Endothelial cell of umbilical vein (primary cell): ENCODE data around the gene CCDC167.

Experiments
- EZH2 ChIP-seq: IDR thresholded peaks from 2 replicates; pipeline ENCODE4 v1.6.1; 2012; ENCODE audit warnings: borderline replicate concordance, low read depth, mild to moderate bottlenecking, moderate library complexity, low read length, inconsistent platforms; ENCODE audit not compliant: severe bottlenecking
- FOS ChIP-seq: IDR thresholded peaks from 2 replicates; pipeline ENCODE4 v1.6.1; 2011; ENCODE audit warnings: mild to moderate bottlenecking, low read length, moderate library complexity, borderline replicate concordance; ENCODE audit not compliant: insufficient read depth
- JUN ChIP-seq: IDR thresholded peaks from 2 replicates; pipeline ENCODE4 v1.6.1; 2011; ENCODE audit warnings: borderline replicate concordance, low read depth; ENCODE audit not compliant: insufficient read length, insufficient read depth
- POLR2A ChIP-seq: IDR thresholded peaks from 2 replicates; pipeline ENCODE4 v1.6.1; 2012; ENCODE audit warnings: low read depth, mild to moderate bottlenecking, control low read depth, low read length
- POLR2AphosphoS5 ChIP-seq: IDR thresholded peaks from 2 replicates; pipeline ENCODE4 v1.6.1; 2012; ENCODE audit warnings: low read depth, mild to moderate bottlenecking, control low read depth, low read length, moderate library complexity; ENCODE audit not compliant: insufficient read depth
- TF ChIP-seq, protein P1 (sequence below), 2 donors: IDR thresholded peaks; 1 replicate in 1 of 2; 2 replicates in 1 of 2; pipeline ENCODE4 v1.5.1; 2011; ENCODE audit warnings: low read length in 2 of 2, mild to moderate bottlenecking in 2 of 2, moderate library complexity in 2 of 2, control low read depth in 1 of 2, inconsistent platforms in 1 of 2, low read depth in 1 of 2; ENCODE audit not compliant: insufficient read depth in 1 of 2; ENCODE audit errors: extremely low read depth in 1 of 2
- TF ChIP-seq, protein P2 (sequence below): IDR thresholded peaks from 2 replicates; pipeline ENCODE4 v1.6.1; 2011; ENCODE audit not compliant: insufficient read depth, insufficient read length

DNA sequence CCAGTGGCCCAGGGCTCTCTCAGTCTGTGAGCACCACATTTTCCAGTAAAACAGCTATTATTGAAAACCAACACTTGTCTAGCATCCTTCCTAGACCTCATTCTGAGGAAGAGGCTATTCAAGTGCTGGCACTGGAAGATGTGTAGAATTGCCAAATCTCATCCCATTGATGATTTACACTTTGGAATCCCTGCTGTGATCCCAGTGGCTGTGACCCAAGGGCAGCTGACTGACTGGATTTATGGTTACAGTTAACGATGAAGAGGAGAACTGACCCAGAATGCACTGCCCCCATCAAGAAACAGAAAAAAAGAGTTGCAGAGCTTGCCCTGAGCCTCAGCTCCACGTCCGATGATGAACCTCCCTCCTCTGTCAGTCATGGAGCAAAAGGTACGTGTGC, 64.3 kb downstream of the CCDC167 start:
- TF ChIP-seq POLR2AphosphoS5: no peak
- TF ChIP-seq EZH2: no peak
- TF ChIP-seq, protein P1, sequence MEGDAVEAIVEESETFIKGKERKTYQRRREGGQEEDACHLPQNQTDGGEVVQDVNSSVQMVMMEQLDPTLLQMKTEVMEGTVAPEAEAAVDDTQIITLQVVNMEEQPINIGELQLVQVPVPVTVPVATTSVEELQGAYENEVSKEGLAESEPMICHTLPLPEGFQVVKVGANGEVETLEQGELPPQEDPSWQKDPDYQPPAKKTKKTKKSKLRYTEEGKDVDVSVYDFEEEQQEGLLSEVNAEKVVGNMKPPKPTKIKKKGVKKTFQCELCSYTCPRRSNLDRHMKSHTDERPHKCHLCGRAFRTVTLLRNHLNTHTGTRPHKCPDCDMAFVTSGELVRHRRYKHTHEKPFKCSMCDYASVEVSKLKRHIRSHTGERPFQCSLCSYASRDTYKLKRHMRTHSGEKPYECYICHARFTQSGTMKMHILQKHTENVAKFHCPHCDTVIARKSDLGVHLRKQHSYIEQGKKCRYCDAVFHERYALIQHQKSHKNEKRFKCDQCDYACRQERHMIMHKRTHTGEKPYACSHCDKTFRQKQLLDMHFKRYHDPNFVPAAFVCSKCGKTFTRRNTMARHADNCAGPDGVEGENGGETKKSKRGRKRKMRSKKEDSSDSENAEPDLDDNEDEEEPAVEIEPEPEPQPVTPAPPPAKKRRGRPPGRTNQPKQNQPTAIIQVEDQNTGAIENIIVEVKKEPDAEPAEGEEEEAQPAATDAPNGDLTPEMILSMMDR (IDR thresholded peaks at IDR 0.05; ENCODE audit: extremely low read depth in 1 of 2, insufficient read depth in 1 of 2, low read depth in 1 of 2, low read length in 2 of 2): no peak
- TF ChIP-seq POLR2A: no peak
- TF ChIP-seq, protein P2, sequence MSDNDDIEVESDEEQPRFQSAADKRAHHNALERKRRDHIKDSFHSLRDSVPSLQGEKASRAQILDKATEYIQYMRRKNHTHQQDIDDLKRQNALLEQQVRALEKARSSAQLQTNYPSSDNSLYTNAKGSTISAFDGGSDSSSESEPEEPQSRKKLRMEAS: no peak
- no peak for TF ChIP-seq FOS
- no peak for TF ChIP-seq JUN
